HepG2 (cell line): ENCODE measurements around the gene DGCR8. TPM values are rescaled to one million over a fixed set of nuclear protein-coding genes. Genes with fewer than 3 reads are reported as not detected.

ENCODE experiments used
- ATAC-seq: fragments of 200-7000 bp; cut with Tn5 transposase; 3 replicates; pipeline ENCODE4 v1.9.1; 2020; ENCODE audit warnings: mild to moderate bottlenecking, moderate library complexity
- BruUV-seq: library from RNA; stranded (reverse); fragments of 400-500 nt; replicated peaks from 2 replicates; lab custom pipeline; 2021; lab: Mats Ljungman, UMichigan
- CTCF ChIA-PET: fragments of 300-600 bp; formaldehyde crosslinking; extraction: SDS; loops from one replicate; lab custom pipeline; 2021; ENCODE audit warnings: low total read pairs, inconsistent platforms, low intra/inter-chr PET ratio; lab: Yijun Ruan, JAX
- POLR2A ChIA-PET: fragments of 350-600 bp; sonication (Branson Sonifier 250); formaldehyde crosslinking; loops from one replicate; lab custom pipeline; 2020; ENCODE audit warnings: antibody characterized with exemption, inconsistent platforms; lab: Yijun Ruan, JAX
- DNase-seq: peaks from one replicate; pipeline ENCODE4 v3.0.0-alpha.2; 2015; ENCODE audit warnings: low spot score
- FAIRE-seq: peaks from 3 replicates; lab custom pipeline; 2011; peaks lifted over from hg19 to GRCh38; lab: Jason Lieb, UNC
- H2AFZ ChIP-seq: one replicate; pipeline ENCODE4 v1.6.1; 2011; ENCODE audit warnings: low read length, inconsistent platforms
- H3K27ac ChIP-seq: fragments of 300-600 bp; 3 replicates; pipeline ENCODE4 v1.8.0; 2011; ENCODE audit warnings: mixed run types, mild to moderate bottlenecking, mixed read lengths, low read length, inconsistent platforms; ENCODE audit not compliant: insufficient read depth; ENCODE audit errors: extremely low read length
- H3K27me3 ChIP-seq, 2 experiments: fragments of 200-600 bp in 1 of 2; 2 replicates in 1 of 2; 3 replicates in 1 of 2; pipeline versions ENCODE4 v1.6.0 to v1.8.0; 2011; ENCODE audit warnings: low read length in 2 of 2, mild to moderate bottlenecking in 2 of 2, moderate library complexity in 2 of 2, inconsistent platforms in 1 of 2; ENCODE audit not compliant: insufficient read depth in 2 of 2, control insufficient read depth in 1 of 2
- H3K36me3 ChIP-seq, 2 experiments: fragments of 200-600 bp in 1 of 2; replicated peaks in 1 of 2; 2 replicates in 1 of 2; 3 replicates in 1 of 2; pipeline versions ENCODE4 v1.5.1 to v1.8.0; 2011; ENCODE audit warnings: low read length in 2 of 2, inconsistent platforms in 1 of 2; ENCODE audit not compliant: insufficient read depth in 2 of 2, control insufficient read depth in 1 of 2
- H3K4me1 ChIP-seq: 2 replicates; pipeline ENCODE4 v1.5.1; 2012; ENCODE audit warnings: low read length, inconsistent platforms; ENCODE audit not compliant: insufficient read depth
- H3K4me2 ChIP-seq: 2 replicates; pipeline ENCODE4 v1.6.0; 2011; ENCODE audit warnings: low read depth, low read length, inconsistent platforms
- H3K4me3 ChIP-seq, 3 experiments: fragments of 200-600 bp in 1 of 3; sonication (generic), shearing (Covaris generic) in 1 of 3; replicated peaks in 1 of 3; 2 replicates each; pipeline ENCODE4 v1.5.1; 2011 to 2016; ENCODE audit warnings: low read length in 3 of 3, inconsistent platforms in 2 of 3, low read depth in 2 of 3, mild to moderate bottlenecking in 2 of 3, control low read depth in 1 of 3, mixed read lengths in 1 of 3; ENCODE audit not compliant: insufficient read depth in 1 of 3
- H3K79me2 ChIP-seq: one replicate; pipeline ENCODE4 v1.6.1; 2011; ENCODE audit warnings: low read length, inconsistent platforms; ENCODE audit not compliant: insufficient read depth
- H3K9ac ChIP-seq: 2 replicates; pipeline ENCODE4 v1.6.0; 2011; ENCODE audit warnings: mild to moderate bottlenecking, low read depth, low read length, inconsistent platforms; ENCODE audit not compliant: insufficient read depth
- H3K9me3 ChIP-seq: 2 replicates; pipeline ENCODE4 v1.5.1; 2012; ENCODE audit warnings: mild to moderate bottlenecking, low read length
- H4K20me1 ChIP-seq: 2 replicates; pipeline ENCODE4 v1.6.0; 2011; ENCODE audit warnings: inconsistent platforms, mild to moderate bottlenecking, low read length, moderate library complexity; ENCODE audit not compliant: insufficient read depth
- AGO2 ChIP-seq: fragments of 200-400 bp; formaldehyde crosslinking; optimal IDR thresholded peaks from 2 replicates; pipeline ENCODE3; 2017; ENCODE audit warnings: mild to moderate bottlenecking, low read depth, low read length, moderate library complexity
- FOXM1 ChIP-seq: sonication (generic); formaldehyde crosslinking; IDR thresholded peaks from 2 replicates; pipeline ENCODE4 v1.5.0; 2020; ENCODE audit warnings: missing genetic modification reagents
- SAP130 ChIP-seq: IDR thresholded peaks from 2 replicates; pipeline ENCODE4 v1.6.1; 2016; ENCODE audit warnings: low read depth
- SOX6 ChIP-seq, 2 experiments: fragments of 450-650 bp in 1 of 2; sonication (generic) in 1 of 2; formaldehyde crosslinking in 1 of 2; IDR thresholded peaks; 2 replicates each; pipeline versions ENCODE4 v1.4.0 to v1.6.1; 2017 to 2020; ENCODE audit warnings: antibody characterized with exemption in 1 of 2, mild to moderate bottlenecking in 1 of 2, missing genetic modification reagents in 1 of 2
- SPEN ChIP-seq: sonication (generic); formaldehyde crosslinking; IDR thresholded peaks from 2 replicates; pipeline ENCODE4 v1.5.1; 2020; ENCODE audit warnings: low read depth, mild to moderate bottlenecking, missing genetic modification reagents
- ZBTB7A ChIP-seq: sonication (generic); formaldehyde crosslinking; IDR thresholded peaks from 2 replicates; pipeline ENCODE4 v1.8.0; 2022; ENCODE audit warnings: mild to moderate bottlenecking, missing genetic modification reagents
- WGBS: methylation state at CpG from one replicate; pipeline ENCODE4 v1.1.6; 2017; ENCODE audit warnings: low lambda C conversion rate; 5-methylcytosine and 5-hydroxymethylcytosine counted together
- in situ Hi-C: cut with HindIII; loops from 2 replicates; pipeline ENCODE4 v1.10.0; 2017; ENCODE audit warnings: low pct_unique_long_range_greater_than_20kb; ENCODE audit not compliant: extremely low pct_ligation_motif_present
- intact Hi-C: fragments of 100-400 bp; cut with micrococcal nuclease; formaldehyde crosslinking; loops from one replicate; pipeline ENCODE4 v1.10.0; 2022; ENCODE audit not compliant: unreplicated experiment
- polyA plus RNA-seq, 8 experiments: library from polyadenylated mRNA; depleted of rRNA in 3 of 8; stranded (reverse) in 7 of 8; unstranded in 1 of 8; fragments of >200 nt; fragmentation: Illumina TruSeq in 4 of 8; extraction: Trizol in 4 of 8; gene quantifications; 2 replicates each; pipeline versions ENCODE4 v1.2.1 to v1.2.3, GENCODE V29; 2011 to 2016; ENCODE audit warnings: low read depth in 4 of 8, missing spikeins in 1 of 8, mixed read lengths in 1 of 8; ENCODE audit not compliant: insufficient read depth in 1 of 8
- total RNA-seq, 5 experiments: library from RNA; depleted of rRNA; stranded (reverse); fragments of >200 nt; fragmentation: Illumina TruSeq; extraction: Trizol; gene quantifications; 2 replicates each; pipeline ENCODE4 v1.2.3, GENCODE V29; 2016; ENCODE audit warnings: low read depth in 1 of 5

The DGCR8 gene
- total and polyA plus RNA-seq, 2 of the 13 experiments (the other 11 are each of a cell fraction or from before 2014, with no cell fraction given) = 10.2 to 23.2 TPM

DNA sequence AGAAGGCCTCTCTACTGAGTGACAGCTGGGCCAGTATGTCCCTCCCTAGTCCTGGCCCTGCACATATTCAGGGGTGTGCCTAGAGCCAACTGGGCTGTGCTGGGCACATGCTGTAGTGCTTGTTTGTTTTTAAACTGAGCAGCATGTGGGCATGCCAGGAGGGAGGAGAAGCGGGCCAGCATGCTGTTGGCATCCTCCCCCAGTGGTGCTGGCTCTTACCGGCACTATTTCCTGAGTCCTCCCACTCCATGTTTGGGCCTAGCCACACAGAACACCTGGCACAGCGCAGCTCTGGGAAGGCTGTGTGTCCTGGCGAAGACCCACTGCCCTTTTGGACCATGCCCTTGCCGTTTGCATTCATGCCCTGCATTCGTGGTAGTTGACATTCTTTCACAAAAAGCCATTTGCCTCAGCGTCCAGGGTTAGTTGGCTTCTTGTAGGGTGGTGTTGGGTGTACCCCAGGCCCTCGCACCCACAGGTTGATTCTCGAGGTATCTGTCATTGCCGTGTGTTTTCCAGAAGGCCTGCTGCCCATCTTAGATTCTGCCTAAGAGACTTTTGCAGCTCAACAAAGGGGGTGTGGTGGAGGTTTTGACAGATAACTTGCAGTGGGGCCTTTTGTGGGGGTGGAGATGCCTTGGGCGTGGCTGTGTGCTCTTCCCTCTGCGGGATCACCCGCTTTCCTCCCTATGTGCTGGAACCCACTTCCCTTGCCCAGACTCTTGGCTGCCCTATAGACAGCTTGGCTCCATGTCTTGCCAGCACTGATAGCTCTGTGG, 13.6 kb downstream of the DGCR8 start (continued):
- TF ChIP-seq FOXM1 = no peak
- TF ChIP-seq SOX6 (IDR thresholded peaks at IDR 0.05) = no peak
- TF ChIP-seq SOX6 (CRISPR knock-in tag; IDR thresholded peaks at IDR 0.05) = no peak
- TF ChIP-seq SAP130 (CRISPR knock-in tag) = no peak
- TF ChIP-seq SPEN (CRISPR knock-in tag) = no peak

DNA sequence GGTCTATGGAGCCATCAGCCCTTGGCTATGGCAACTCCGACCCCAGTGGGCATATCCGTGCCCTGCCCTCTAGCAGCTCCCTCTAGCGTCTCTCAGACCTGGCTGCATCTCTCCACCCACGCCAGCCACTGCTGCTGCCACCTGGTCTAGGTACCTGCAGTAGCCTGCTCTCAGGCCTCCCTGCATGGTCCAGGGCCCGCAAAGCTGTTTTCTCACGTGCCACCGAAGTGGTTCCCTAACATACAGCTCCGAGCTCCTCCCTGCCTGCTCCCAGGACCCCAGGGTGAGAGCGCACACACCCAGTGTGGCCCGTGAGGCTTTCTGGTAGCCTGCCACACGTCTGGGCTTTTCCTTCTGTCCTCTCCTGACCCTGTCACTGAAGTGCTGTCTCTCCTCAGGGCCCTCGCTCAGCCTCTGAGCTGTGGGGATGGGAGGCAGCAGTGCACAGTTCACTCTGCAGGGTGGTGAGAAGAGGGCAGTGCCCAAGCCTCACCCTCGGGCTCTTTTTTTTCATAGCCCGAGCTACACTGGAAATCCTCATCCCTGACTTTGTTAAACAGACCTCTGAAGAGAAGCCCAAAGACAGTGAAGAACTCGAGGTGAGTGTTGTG, 14.3 kb downstream of the DGCR8 start:
- Histone ChIP-seq H3K27ac (no peak overlapping the region), H3K4me2 (no peak overlapping the region), H3K79me2 (peaks cover 11% of the 10 kb centered on the region), H4K20me1 (no peaks in the 10 kb centered on the region), H3K27me3 (no peaks in the 10 kb centered on the region), H3K9ac (no peak overlapping the region), H3K4me3 (no peak overlapping the region), H3K9me3 (no peaks in the 10 kb centered on the region), H3K36me3 (peaks cover 49 to 93% of the 10 kb centered on the region in 2 experiments), H2AFZ (no peak overlapping the region), H3K4me1 (no peaks in the 10 kb centered on the region)
- 96% methylated on average over 15 of the region's 15 CpGs for WGBS
- no TSS peak for BruUV-seq
- ChIA-PET CTCF (no interaction called here), POLR2A (no interaction called here)
- intact Hi-C loops (no loop called here), in situ Hi-C loops (no loop called here)
- ATAC-seq (peak; percentile 22), DNase-seq (no peak), FAIRE-seq (no peak)
- TF ChIP-seq AGO2 (peak; percentile 46), ZBTB7A (no peak)
- TF ChIP-seq, all 625 proteins: peak for 1
